Measurements from ENCODE around the gene DNLZ.

GRCh38 chr9:136334541-136334940 lies 29.0 kb downstream of the DNLZ start:
- TF ChIP-seq, protein P1, sequence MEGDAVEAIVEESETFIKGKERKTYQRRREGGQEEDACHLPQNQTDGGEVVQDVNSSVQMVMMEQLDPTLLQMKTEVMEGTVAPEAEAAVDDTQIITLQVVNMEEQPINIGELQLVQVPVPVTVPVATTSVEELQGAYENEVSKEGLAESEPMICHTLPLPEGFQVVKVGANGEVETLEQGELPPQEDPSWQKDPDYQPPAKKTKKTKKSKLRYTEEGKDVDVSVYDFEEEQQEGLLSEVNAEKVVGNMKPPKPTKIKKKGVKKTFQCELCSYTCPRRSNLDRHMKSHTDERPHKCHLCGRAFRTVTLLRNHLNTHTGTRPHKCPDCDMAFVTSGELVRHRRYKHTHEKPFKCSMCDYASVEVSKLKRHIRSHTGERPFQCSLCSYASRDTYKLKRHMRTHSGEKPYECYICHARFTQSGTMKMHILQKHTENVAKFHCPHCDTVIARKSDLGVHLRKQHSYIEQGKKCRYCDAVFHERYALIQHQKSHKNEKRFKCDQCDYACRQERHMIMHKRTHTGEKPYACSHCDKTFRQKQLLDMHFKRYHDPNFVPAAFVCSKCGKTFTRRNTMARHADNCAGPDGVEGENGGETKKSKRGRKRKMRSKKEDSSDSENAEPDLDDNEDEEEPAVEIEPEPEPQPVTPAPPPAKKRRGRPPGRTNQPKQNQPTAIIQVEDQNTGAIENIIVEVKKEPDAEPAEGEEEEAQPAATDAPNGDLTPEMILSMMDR (conservative IDR thresholded peaks at IDR 0.05) = no peak
- TF ChIP-seq EZH2 (IDR thresholded peaks at IDR 0.05; ENCODE audit: low read depth) = no peak
